GM12865 (cell line): ENCODE measurements around the gene ATP8B2.
A peak's percentile ranks its signal among the peaks of the same experiment; 100 is the strongest.

Experiments
- DNase-seq: peaks from one replicate; pipeline ENCODE4 v3.0.0; 2010; ENCODE audit warnings: low read depth
- H3K4me3 ChIP-seq: 2 replicates; pipeline ENCODE4 v1.5.1; 2011; ENCODE audit warnings: mild to moderate bottlenecking, low read depth, low read length, control low read depth
- TF ChIP-seq, protein P1 (sequence below): IDR thresholded peaks from 2 replicates; pipeline ENCODE4 v1.5.1; 2011; ENCODE audit warnings: low read length, control low read depth, low read depth, inconsistent platforms; ENCODE audit not compliant: insufficient read depth; ENCODE audit errors: missing control alignments

The ATP8B2 gene

GRCh38 chr1:154344977-154345837 is 19.9 kb downstream of the ATP8B2 start:
- peak; percentile 80 for DNase-seq
- H3K4me3 ChIP-seq: no peak overlapping the region
- TF ChIP-seq, protein P1, sequence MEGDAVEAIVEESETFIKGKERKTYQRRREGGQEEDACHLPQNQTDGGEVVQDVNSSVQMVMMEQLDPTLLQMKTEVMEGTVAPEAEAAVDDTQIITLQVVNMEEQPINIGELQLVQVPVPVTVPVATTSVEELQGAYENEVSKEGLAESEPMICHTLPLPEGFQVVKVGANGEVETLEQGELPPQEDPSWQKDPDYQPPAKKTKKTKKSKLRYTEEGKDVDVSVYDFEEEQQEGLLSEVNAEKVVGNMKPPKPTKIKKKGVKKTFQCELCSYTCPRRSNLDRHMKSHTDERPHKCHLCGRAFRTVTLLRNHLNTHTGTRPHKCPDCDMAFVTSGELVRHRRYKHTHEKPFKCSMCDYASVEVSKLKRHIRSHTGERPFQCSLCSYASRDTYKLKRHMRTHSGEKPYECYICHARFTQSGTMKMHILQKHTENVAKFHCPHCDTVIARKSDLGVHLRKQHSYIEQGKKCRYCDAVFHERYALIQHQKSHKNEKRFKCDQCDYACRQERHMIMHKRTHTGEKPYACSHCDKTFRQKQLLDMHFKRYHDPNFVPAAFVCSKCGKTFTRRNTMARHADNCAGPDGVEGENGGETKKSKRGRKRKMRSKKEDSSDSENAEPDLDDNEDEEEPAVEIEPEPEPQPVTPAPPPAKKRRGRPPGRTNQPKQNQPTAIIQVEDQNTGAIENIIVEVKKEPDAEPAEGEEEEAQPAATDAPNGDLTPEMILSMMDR: peak; percentile 85

DNA sequence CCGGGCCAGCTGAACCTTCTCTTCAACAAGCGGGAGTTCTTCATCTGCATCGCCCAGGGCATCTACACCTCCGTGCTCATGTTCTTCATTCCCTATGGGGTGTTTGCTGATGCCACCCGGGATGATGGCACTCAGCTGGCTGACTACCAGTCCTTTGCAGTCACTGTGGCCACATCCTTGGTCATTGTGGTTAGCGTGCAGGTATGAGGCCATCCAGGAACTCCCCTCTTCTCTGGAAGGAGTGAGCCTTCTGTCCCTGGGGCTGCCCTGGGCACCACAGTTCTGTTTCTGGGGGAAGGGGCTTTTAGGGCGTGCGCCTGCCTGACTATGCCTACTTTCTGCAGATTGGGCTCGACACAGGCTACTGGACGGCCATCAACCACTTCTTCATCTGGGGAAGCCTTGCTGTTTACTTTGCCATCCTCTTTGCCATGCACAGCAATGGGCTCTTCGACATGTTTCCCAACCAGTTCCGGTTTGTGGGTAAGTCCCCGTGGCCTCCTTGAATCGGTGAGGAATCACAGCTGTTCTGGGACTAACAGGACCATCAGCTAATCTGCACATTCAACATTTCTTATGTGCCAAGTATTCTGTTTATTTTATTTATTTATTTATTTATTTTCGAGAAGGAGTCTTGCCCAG is 21.1 kb downstream of the ATP8B2 start:
- DNase-seq: no peak
- no peak overlapping the region for H3K4me3 ChIP-seq
- TF ChIP-seq, protein P1: no peak

- TF ChIP-seq, protein P1: no peak
- no peak for DNase-seq
- H3K4me3 ChIP-seq: no peak overlapping the region
Measured at GRCh38 chr1:154347961-154348360, 22.6 kb downstream of the ATP8B2 start.

DNA sequence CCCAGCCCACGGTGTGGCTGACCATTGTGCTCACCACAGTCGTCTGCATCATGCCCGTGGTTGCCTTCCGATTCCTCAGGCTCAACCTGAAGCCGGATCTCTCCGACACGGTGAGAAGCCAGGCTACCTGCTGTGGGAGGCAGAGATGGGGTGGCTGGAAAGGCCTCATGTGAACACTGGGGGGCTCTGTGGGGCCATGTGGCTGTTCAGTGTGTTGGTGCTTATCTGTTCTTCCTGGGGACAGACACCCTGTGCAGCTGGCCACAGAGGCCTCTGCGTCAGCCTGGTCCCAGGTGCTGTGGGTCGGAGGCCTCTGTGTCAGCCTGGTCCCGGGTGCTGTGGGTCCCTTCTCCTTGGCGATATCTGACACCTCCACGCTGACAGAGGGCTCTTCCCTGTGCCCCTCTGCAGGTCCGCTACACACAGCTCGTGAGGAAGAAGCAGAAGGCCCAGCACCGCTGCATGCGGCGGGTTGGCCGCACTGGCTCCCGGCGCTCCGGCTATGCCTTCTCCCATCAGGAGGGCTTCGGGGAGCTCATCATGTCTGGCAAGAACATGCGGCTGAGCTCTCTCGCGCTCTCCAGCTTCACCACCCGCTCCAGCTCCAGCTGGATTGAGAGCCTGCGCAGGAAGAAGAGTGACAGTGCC is 23.2 kb downstream of the ATP8B2 start:
- H3K4me3 ChIP-seq: no peak overlapping the region
- TF ChIP-seq, protein P1: no peak
- DNase-seq: no peak

- H3K4me3 ChIP-seq: no peak overlapping the region
- TF ChIP-seq, protein P1: no peak
- DNase-seq: no peak
Measured at GRCh38 chr1:154349121-154349520, 23.8 kb downstream of the ATP8B2 start.

GRCh38 chr1:154350383-154350782 is 25.1 kb downstream of the ATP8B2 start:
- TF ChIP-seq, protein P1: no peak
- H3K4me3 ChIP-seq: no peak overlapping the region
- no peak for DNase-seq
